ENCODE measurements around the gene HUS1B. TPM values are rescaled to one million over a fixed set of nuclear protein-coding genes. Genes with fewer than 3 reads are reported as not detected.
A peak's percentile ranks its signal among the peaks of the same experiment; 100 is the strongest.

The HUS1B gene
- total RNA-seq, 2 donors from 2014 or later: 1.9 to 4.5 TPM

DNA sequence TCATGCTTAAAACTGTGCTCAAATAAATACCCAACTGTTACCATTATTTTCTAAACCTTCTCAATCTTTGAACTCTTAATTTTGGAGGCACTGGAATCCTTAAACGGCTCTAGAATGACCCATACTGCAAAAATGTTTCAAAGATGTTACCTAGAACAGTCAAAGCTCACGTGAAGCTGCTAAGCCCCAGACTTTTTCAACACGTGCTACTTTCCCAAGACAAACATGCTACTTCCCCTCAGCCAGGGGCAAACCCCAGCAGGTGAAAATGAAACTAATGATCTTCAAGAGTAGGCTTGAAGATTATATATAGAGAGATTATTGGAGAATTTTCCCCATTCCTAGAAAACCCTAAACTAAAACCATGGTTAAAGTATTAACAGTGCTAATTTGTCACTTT is 28.1 kb downstream of the HUS1B start:
- Mint-ChIP-seq H3K4me3 (no peak overlapping the region), H3K27me3 (no peaks in the 10 kb centered on the region), H3K4me1 (peaks cover 17% of the 10 kb centered on the region), H3K36me3 (ENCODE audit: low read depth) (peaks cover 2% of the 10 kb centered on the region), H3K27ac (peak overlapping the region; percentile 43)
- DNase-seq (no peak), ATAC-seq (no peak)
- no peaks in the 10 kb centered on the region for H3K9me3 ChIP-seq (ENCODE audit: control insufficient read depth, low read length, poor library complexity, severe bottlenecking)

DNA sequence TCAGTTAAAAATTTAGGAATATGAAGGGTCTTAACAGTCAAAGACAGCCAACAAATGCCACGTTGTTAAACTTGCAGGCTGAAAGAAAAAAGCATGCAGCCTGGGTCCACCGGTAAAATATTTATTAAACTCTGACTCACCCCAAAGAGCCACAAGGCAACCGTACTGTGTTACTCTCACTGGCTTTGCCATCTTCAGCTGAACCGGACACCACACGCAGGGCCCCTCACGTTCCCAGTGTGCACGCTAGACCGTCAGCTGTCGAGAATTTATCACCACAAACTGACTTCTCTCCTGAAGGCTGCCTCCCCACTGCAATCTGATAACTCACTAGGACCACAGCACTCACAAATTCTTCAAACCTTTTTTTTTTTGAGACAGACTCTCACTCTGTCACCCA is 30.7 kb downstream of the HUS1B start:
- H3K27ac Mint-ChIP-seq: no peak overlapping the region
- no peaks in the 10 kb centered on the region for H3K9me3 ChIP-seq (ENCODE audit: control insufficient read depth, low read length, poor library complexity, severe bottlenecking)
- H3K36me3 Mint-ChIP-seq (ENCODE audit: low read depth): peaks cover 2% of the 10 kb centered on the region
- ATAC-seq: no peak
- H3K27me3 Mint-ChIP-seq: no peaks in the 10 kb centered on the region
- peaks cover 20% of the 10 kb centered on the region for H3K4me1 Mint-ChIP-seq
- no peak for DNase-seq
- no peak overlapping the region for H3K4me3 Mint-ChIP-seq

- Mint-ChIP-seq H3K36me3 (ENCODE audit: low read depth) (peaks cover 6% of the 10 kb centered on the region), H3K4me3 (no peak overlapping the region), H3K27me3 (no peaks in the 10 kb centered on the region), H3K27ac (no peak overlapping the region), H3K4me1 (peaks cover 17% of the 10 kb centered on the region)
- H3K9me3 ChIP-seq (ENCODE audit: control insufficient read depth, low read length, poor library complexity, severe bottlenecking): no peaks in the 10 kb centered on the region
- DNase-seq: no peak
- ATAC-seq: no peak
Measured at GRCh38 chr6:624979-625378, 31.9 kb downstream of the HUS1B start.

- ATAC-seq (no peak), DNase-seq (no peak)
- H3K27me3 Mint-ChIP-seq: no peaks in the 10 kb centered on the region
- H3K4me1 Mint-ChIP-seq: peaks cover 14% of the 10 kb centered on the region
- peaks cover 6% of the 10 kb centered on the region for H3K36me3 Mint-ChIP-seq (ENCODE audit: low read depth)
- H3K27ac Mint-ChIP-seq: peak overlapping the region; percentile 43
- H3K9me3 ChIP-seq (ENCODE audit: control insufficient read depth, low read length, poor library complexity, severe bottlenecking): no peaks in the 10 kb centered on the region
- no peak overlapping the region for H3K4me3 Mint-ChIP-seq
Measured at GRCh38 chr6:622462-622861, 34.4 kb downstream of the HUS1B start.

DNA sequence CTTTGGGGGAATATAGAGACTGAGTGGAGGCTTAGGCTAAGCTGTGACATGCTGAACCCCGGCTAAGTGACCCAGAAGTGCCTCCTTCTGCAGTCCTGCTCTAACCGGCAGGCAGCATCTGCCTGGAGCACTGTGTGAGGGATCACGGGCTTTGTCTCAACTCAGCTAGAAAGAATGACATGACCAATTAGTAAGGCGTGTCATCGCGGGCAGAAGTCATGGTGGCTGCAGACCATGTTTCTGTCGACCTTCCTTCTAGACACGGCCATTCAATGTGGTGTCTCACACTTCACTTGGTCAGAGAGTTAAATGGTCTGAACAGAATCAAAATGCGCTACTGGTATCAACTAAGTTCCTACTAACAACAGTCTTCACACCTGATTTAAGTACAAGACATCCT is 35.0 kb downstream of the HUS1B start:
- no peak for DNase-seq
- peaks cover 6% of the 10 kb centered on the region for H3K36me3 Mint-ChIP-seq (ENCODE audit: low read depth)
- no peak overlapping the region for H3K27ac Mint-ChIP-seq

GRCh38 chr6:620950-621349 is 36.0 kb downstream of the HUS1B start:
- Mint-ChIP-seq H3K4me1 (peaks cover 14% of the 10 kb centered on the region), H3K36me3 (ENCODE audit: low read depth) (peaks cover 8% of the 10 kb centered on the region), H3K27me3 (no peaks in the 10 kb centered on the region), H3K27ac (no peak overlapping the region), H3K4me3 (no peak overlapping the region)
- H3K9me3 ChIP-seq (ENCODE audit: control insufficient read depth, low read length, poor library complexity, severe bottlenecking): no peaks in the 10 kb centered on the region
- no peak for DNase-seq
- no peak for ATAC-seq

More for the DNA sequence above, 35.0 kb downstream of the HUS1B start:
- Mint-ChIP-seq H3K4me1 (peaks cover 14% of the 10 kb centered on the region), H3K27me3 (no peaks in the 10 kb centered on the region), H3K4me3 (no peak overlapping the region)
- no peak for ATAC-seq
- H3K9me3 ChIP-seq (ENCODE audit: control insufficient read depth, low read length, poor library complexity, severe bottlenecking): no peaks in the 10 kb centered on the region

DNA sequence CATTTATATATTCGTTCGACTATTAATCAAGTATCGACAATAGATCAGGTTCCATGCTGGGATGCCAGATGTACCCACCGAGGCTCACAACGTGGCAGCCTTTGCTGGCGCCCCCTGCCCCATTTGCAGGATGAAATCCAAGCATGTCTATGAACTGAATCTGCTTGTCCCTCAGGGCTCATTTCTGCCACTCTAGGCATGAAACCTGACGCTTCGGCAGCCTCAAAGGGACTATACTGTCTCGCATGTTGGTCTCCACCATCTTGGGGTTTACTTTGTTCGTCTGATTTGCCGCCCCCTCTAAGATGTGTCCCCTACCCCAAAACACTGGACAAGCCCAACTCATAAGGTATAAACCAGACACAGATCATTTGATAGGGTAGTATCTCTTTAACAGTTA is 36.7 kb downstream of the HUS1B start:
- H3K27me3 Mint-ChIP-seq: no peaks in the 10 kb centered on the region
- ATAC-seq: no peak
- H3K27ac Mint-ChIP-seq: no peak overlapping the region
- peaks cover 8% of the 10 kb centered on the region for H3K36me3 Mint-ChIP-seq (ENCODE audit: low read depth)
- H3K4me1 Mint-ChIP-seq: peaks cover 14% of the 10 kb centered on the region
- no peak overlapping the region for H3K4me3 Mint-ChIP-seq
- no peak for DNase-seq
- H3K9me3 ChIP-seq (ENCODE audit: control insufficient read depth, low read length, poor library complexity, severe bottlenecking): no peaks in the 10 kb centered on the region

GRCh38 chr6:617456-618100 is 39.3 kb downstream of the HUS1B start:
- H3K4me1 Mint-ChIP-seq: peaks cover 6% of the 10 kb centered on the region
- no peak overlapping the region for H3K27ac Mint-ChIP-seq
- H3K36me3 Mint-ChIP-seq (ENCODE audit: low read depth): peaks cover 11% of the 10 kb centered on the region
- ATAC-seq (no peak), DNase-seq (no peak)
- H3K27me3 Mint-ChIP-seq: no peaks in the 10 kb centered on the region
- no peaks in the 10 kb centered on the region for H3K9me3 ChIP-seq (ENCODE audit: control insufficient read depth, low read length, poor library complexity, severe bottlenecking)
- H3K4me3 Mint-ChIP-seq: no peak overlapping the region

DNA sequence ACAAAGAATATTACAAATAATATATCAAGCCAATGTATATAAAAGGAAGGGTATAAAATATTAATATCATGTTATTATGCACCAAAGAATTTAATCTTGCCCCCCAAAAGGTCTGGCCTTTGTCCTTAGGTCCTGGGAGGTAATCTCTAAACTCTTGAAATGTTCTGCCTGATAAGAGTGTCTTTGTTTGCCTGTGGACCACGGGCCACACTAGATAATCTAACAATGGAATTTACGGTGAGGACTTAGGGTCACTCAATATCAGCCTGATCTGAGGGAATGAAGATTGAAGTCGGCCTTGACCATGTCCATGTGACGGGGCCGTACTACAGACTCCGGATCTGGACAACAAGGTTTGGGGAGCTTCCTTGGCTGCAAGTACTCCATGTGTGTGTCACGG is 42.9 kb downstream of the HUS1B start:
- H3K9me3 ChIP-seq (ENCODE audit: control insufficient read depth, low read length, poor library complexity, severe bottlenecking): no peaks in the 10 kb centered on the region
- no peak overlapping the region for H3K4me3 Mint-ChIP-seq
- peaks cover 6% of the 10 kb centered on the region for H3K4me1 Mint-ChIP-seq
- H3K27me3 Mint-ChIP-seq: no peaks in the 10 kb centered on the region
- ATAC-seq (no peak), DNase-seq (no peak)
- H3K36me3 Mint-ChIP-seq (ENCODE audit: low read depth): peaks cover 7% of the 10 kb centered on the region
- H3K27ac Mint-ChIP-seq: no peak overlapping the region

- no peak overlapping the region for H3K27ac Mint-ChIP-seq
- ATAC-seq: no peak
- H3K9me3 ChIP-seq (ENCODE audit: control insufficient read depth, low read length, poor library complexity, severe bottlenecking): no peaks in the 10 kb centered on the region
- no peak overlapping the region for H3K4me3 Mint-ChIP-seq
- no peaks in the 10 kb centered on the region for H3K27me3 Mint-ChIP-seq
- DNase-seq: no peak
- peaks cover 7% of the 10 kb centered on the region for H3K36me3 Mint-ChIP-seq (ENCODE audit: low read depth)
- H3K4me1 Mint-ChIP-seq: peaks cover 4% of the 10 kb centered on the region
Measured at GRCh38 chr6:611928-612327, 45.0 kb downstream of the HUS1B start.

GRCh38 chr6:610882-611281 is 46.0 kb downstream of the HUS1B start:
- no peak overlapping the region for H3K27ac Mint-ChIP-seq
- peaks cover 7% of the 10 kb centered on the region for H3K36me3 Mint-ChIP-seq (ENCODE audit: low read depth)
- DNase-seq (no peak), ATAC-seq (no peak)
- no peaks in the 10 kb centered on the region for H3K27me3 Mint-ChIP-seq
- no peak overlapping the region for H3K4me3 Mint-ChIP-seq
- no peaks in the 10 kb centered on the region for H3K9me3 ChIP-seq (ENCODE audit: control insufficient read depth, low read length, poor library complexity, severe bottlenecking)
- H3K4me1 Mint-ChIP-seq: peaks cover 4% of the 10 kb centered on the region

DNA sequence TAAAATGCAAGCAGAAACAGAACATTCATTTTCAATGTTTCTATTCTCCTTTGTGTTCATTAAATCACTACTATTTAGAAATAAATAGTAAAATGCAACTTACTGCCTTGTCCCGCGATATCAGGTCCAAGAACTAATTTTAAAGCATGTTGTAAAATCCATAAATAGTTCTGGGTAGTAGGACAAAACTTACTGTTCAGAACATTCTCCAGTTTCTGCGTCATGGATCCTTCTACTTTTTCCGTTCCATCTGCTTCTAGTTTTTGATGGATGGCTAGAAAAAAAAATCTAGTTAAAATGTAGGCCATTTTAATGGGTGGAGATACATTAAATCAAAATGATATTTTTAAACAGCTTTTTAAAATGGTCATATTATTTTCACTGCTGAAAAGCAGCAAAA is 47.0 kb downstream of the HUS1B start:
- Mint-ChIP-seq H3K27ac (no peak overlapping the region), H3K4me3 (no peak overlapping the region), H3K27me3 (no peaks in the 10 kb centered on the region), H3K36me3 (ENCODE audit: low read depth) (peaks cover 9% of the 10 kb centered on the region), H3K4me1 (peaks cover 4% of the 10 kb centered on the region)
- H3K9me3 ChIP-seq (ENCODE audit: control insufficient read depth, low read length, poor library complexity, severe bottlenecking): no peaks in the 10 kb centered on the region
- ATAC-seq: no peak
- no peak for DNase-seq

DNA sequence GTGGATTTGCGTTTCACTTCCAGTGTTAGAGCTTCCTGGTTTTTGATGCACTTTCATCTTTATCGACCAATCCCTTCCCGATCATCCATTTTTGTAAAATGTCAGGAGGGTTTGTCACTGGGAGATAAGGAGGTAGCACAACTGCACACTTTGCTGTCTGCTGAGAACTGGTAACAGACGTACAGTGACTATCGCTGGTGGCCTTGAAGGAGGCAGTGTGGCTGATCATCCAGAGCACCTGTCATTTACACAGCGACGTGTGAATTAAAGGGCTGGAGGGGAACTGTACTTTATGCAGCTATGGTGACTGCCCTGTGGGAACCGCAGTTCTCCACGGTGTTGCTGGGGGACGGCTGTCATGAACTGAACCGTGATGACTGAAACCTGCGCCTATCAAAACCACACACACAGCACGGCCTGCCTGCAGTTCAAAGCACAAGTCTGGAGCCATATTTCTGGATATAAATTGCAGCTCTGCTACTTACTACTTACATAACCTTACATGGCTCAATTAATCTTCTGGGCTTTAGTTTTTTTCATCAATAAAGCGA is 50.0 kb downstream of the HUS1B start:
- ATAC-seq (no peak), DNase-seq (no peak)
- no peak overlapping the region for H3K4me3 Mint-ChIP-seq
- H3K4me1 Mint-ChIP-seq: peaks cover 9% of the 10 kb centered on the region
- peaks cover 11% of the 10 kb centered on the region for H3K36me3 Mint-ChIP-seq (ENCODE audit: low read depth)
- no peaks in the 10 kb centered on the region for H3K9me3 ChIP-seq (ENCODE audit: control insufficient read depth, low read length, poor library complexity, severe bottlenecking)
- no peak overlapping the region for H3K27ac Mint-ChIP-seq
- H3K27me3 Mint-ChIP-seq: no peaks in the 10 kb centered on the region

All from T-helper 17 cell (primary cell).